ENCODE results near the gene GRAMD4. TPM values are rescaled to one million over a fixed set of nuclear protein-coding genes. Genes with fewer than 3 reads are reported as not detected.

The GRAMD4 gene
- total RNA-seq, 1 donor from 2014 or later: 45.6 TPM

DNA sequence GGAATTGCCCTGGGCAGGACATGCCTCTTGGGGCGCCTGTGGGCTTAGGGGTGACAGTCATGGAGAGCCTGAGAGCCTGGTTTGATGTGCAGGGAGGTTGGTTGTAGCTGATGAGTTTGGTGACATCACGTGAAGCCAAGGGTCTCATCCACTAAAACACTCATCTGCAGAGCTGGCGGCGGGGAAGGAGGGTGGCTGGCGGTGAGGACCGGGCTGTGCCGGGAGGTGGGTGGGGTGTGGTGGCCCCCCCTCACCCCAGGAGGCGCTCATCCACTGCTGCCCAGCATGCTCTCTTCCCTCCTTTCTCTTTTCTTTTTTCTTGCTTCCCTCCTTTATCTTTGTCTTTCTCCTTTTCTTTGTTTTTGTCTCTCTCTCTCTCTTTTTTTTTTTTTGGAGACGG, 49.0 kb downstream of the GRAMD4 start:
- ATAC-seq (ENCODE audit: low read depth) (no peak), DNase-seq (no peak)
- no peaks in the 10 kb centered on the region for H3K27me3 Mint-ChIP-seq
- ChIA-PET POLR2A (no interaction called here), CTCF (interaction anchor here (0.8 kb wide), 1 partner anchor 105 kb away, joined by 3 read pairs; no protein-coding TSS in a partner anchor)
- TF ChIP-seq CTCF (IDR thresholded peaks at IDR 0.05): no peak
- H3K4me1 Mint-ChIP-seq: peaks cover 25% of the 10 kb centered on the region
- no peak overlapping the region for H3K4me3 Mint-ChIP-seq
- H3K36me3 Mint-ChIP-seq (ENCODE audit: low read depth): peaks cover 43% of the 10 kb centered on the region
- no peak overlapping the region for H3K27ac Mint-ChIP-seq
- no peaks in the 10 kb centered on the region for H3K9me3 Mint-ChIP-seq
- intact Hi-C loops (cut with micrococcal nuclease): no loop called here

- Mint-ChIP-seq H3K4me3 (no peak overlapping the region), H3K9me3 (no peaks in the 10 kb centered on the region), H3K36me3 (ENCODE audit: low read depth) (peaks cover 35% of the 10 kb centered on the region), H3K27me3 (no peaks in the 10 kb centered on the region), H3K27ac (no peak overlapping the region), H3K4me1 (peaks cover 34% of the 10 kb centered on the region)
- TF ChIP-seq CTCF (IDR thresholded peaks at IDR 0.05): no peak
- ATAC-seq (ENCODE audit: low read depth) (no peak), DNase-seq (no peak)
- ChIA-PET POLR2A (interaction anchor here (0.7 kb wide), 2 partner anchors 10 to 22 kb away, joined by 4 to 9 read pairs; no protein-coding TSS in a partner anchor), CTCF (interaction anchor here (1.4 kb wide), 1 partner anchor 108 kb away, joined by 5 read pairs; no protein-coding TSS in a partner anchor)
- intact Hi-C loops (cut with micrococcal nuclease): loop anchor here (5.0 kb wide), 1 partner anchor 40 kb away; no protein-coding TSS in a partner anchor
These were observed 51.7 kb downstream of the GRAMD4 start for GRCh38 chr22:46671824-46672432.

GRCh38 chr22:46672731-46673130, 52.5 kb downstream of the GRAMD4 start:
- H3K27me3 Mint-ChIP-seq: no peaks in the 10 kb centered on the region
- no peak overlapping the region for H3K27ac Mint-ChIP-seq
- no peak for ATAC-seq (ENCODE audit: low read depth)
- H3K36me3 Mint-ChIP-seq (ENCODE audit: low read depth): peaks cover 31% of the 10 kb centered on the region
- intact Hi-C loops (cut with micrococcal nuclease): loop anchor here (5.0 kb wide), 1 partner anchor 40 kb away; no protein-coding TSS in a partner anchor
- ChIA-PET POLR2A (no interaction called here), CTCF (interaction anchor here (1.4 kb wide), 1 partner anchor 109 kb away, joined by 5 read pairs; no protein-coding TSS in a partner anchor)
- no peak for TF ChIP-seq CTCF (IDR thresholded peaks at IDR 0.05)
- peaks cover 34% of the 10 kb centered on the region for H3K4me1 Mint-ChIP-seq
- no peak for DNase-seq
- no peak overlapping the region for H3K4me3 Mint-ChIP-seq
- H3K9me3 Mint-ChIP-seq: no peaks in the 10 kb centered on the region

DNA sequence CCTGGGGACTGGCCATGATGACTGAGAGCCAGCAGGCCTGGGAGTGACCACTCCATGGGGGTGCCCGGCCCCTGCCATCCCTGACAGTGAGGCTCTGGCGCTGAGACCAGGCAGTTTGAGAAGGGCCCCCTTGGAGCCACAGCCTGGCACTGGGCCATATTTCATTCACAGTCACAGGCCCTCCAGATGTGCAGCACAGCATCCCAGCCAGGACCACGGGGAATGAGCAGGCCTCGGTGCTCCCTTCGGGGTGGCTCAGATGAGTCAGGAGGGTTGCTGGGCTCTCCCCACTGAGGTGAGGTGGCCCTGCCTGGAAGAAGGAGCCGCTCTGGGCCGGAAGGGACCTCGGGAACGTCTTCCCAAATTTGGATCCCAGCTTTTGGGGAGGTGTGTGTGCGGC, 53.0 kb downstream of the GRAMD4 start:
- no peaks in the 10 kb centered on the region for H3K27me3 Mint-ChIP-seq
- ATAC-seq (ENCODE audit: low read depth): no peak
- CTCF ChIA-PET: interaction anchor here (1.3 to 1.4 kb wide), 2 partner anchors 109 to 110 kb away, joined by 5 to 6 read pairs; no protein-coding TSS in a partner anchor
- H3K9me3 Mint-ChIP-seq: no peaks in the 10 kb centered on the region
- H3K4me3 Mint-ChIP-seq: no peak overlapping the region
- no peak overlapping the region for H3K27ac Mint-ChIP-seq
- H3K36me3 Mint-ChIP-seq (ENCODE audit: low read depth): peaks cover 31% of the 10 kb centered on the region
- intact Hi-C loops (cut with micrococcal nuclease): loop anchor here (5.0 kb wide), 1 partner anchor 41 kb away; no protein-coding TSS in a partner anchor
- no peak for DNase-seq
- POLR2A ChIA-PET: no interaction called here
- peaks cover 34% of the 10 kb centered on the region for H3K4me1 Mint-ChIP-seq
- no peak for TF ChIP-seq CTCF (IDR thresholded peaks at IDR 0.05)

DNA sequence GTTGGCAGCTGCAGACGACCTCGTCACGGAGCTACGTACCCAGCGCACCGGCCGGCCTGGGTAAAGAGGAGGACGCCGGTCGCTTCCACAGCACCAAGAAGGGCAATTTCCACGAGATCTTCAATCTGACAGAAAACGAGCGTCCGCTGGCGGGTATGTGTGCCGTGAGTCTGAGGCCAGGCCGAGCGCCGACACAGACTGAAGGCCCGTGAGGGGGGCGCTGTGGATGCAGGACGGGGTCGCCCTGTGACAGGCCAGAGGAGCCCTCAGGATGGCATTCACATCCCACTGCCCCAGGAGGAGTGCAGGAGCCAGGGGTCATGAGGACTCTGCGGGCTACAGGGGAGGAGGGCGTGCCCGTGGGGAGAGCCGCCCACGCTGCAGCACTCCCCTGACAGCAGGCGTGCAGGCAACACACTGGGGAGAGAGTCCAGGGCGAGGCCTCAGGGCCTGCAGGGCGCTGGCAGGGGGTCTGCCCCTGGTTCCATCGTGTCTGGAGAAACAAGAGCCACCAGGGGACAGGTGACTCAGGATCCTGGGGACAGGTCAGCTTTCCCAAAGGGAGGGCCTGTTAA, 53.6 kb downstream of the GRAMD4 start:
- Mint-ChIP-seq H3K9me3 (no peaks in the 10 kb centered on the region), H3K27me3 (no peaks in the 10 kb centered on the region), H3K4me3 (peak overlapping the region; percentile 76), H3K27ac (peak overlapping the region; percentile 77), H3K36me3 (ENCODE audit: low read depth) (peaks cover 30% of the 10 kb centered on the region), H3K4me1 (peaks cover 34% of the 10 kb centered on the region)
- POLR2A ChIA-PET: interaction anchor here (0.6 to 1.1 kb wide), 2 partner anchors 10 to 31 kb away, joined by 5 to 8 read pairs; no protein-coding TSS in a partner anchor
- DNase-seq (no peak), ATAC-seq (ENCODE audit: low read depth) (peak; percentile 51)
- intact Hi-C loops (cut with micrococcal nuclease): loop anchor here (1.0 to 5.0 kb wide), 6 partner anchors 11 to 110 kb away; partner anchors contain the start of genes CERK and TBC1D22A
- no peak for TF ChIP-seq CTCF (IDR thresholded peaks at IDR 0.05)
- CTCF ChIA-PET: interaction anchor here (1.3 kb wide), 1 partner anchor 110 kb away, joined by 6 read pairs; no protein-coding TSS in a partner anchor
